ENCODE results near the gene UGT1A6.

The UGT1A6 gene

GRCh38 chr2:233822101-233822771 is 129.5 kb downstream of the UGT1A6 start:
- no peak for DNase-seq

Measured in fibroblast of skin of abdomen (primary cell).